Keratinocyte (primary cell): Measurements from ENCODE around the gene SYMPK. TPM values are rescaled to one million over a fixed set of nuclear protein-coding genes. Genes with fewer than 3 reads are reported as not detected.

Experiments
- DNase-seq: peaks from one replicate; pipeline ENCODE4 v3.0.0-alpha.2; 2011; ENCODE audit warnings: low read depth, missing footprints, low spot score
- FAIRE-seq: peaks from 2 replicates; lab custom pipeline; 2011; peaks lifted over from hg19 to GRCh38; lab: Jason Lieb, UNC
- H2AFZ ChIP-seq: 2 replicates; pipeline ENCODE4 v1.6.0; 2012; ENCODE audit warnings: low read length, control low read depth, inconsistent platforms; ENCODE audit not compliant: control insufficient read depth
- H3K27ac ChIP-seq: 2 replicates; pipeline ENCODE4 v1.5.1; 2011; ENCODE audit warnings: low read length; ENCODE audit not compliant: control insufficient read depth, insufficient read depth
- H3K27me3 ChIP-seq: 3 replicates; pipeline ENCODE4 v1.6.0; 2011; ENCODE audit warnings: low read length; ENCODE audit not compliant: control insufficient read depth, insufficient read depth; ENCODE audit errors: extremely low read depth
- H3K36me3 ChIP-seq, 2 experiments: 2 replicates in 1 of 2; 3 replicates in 1 of 2; pipeline ENCODE4 v1.5.1; 2011; ENCODE audit warnings: low read length in 2 of 2, mild to moderate bottlenecking in 1 of 2; ENCODE audit not compliant: control insufficient read depth in 2 of 2, insufficient read depth in 2 of 2; ENCODE audit errors: extremely low read depth in 1 of 2
- H3K4me1 ChIP-seq: 3 replicates; pipeline ENCODE4 v1.5.1; 2011; ENCODE audit warnings: low read length; ENCODE audit not compliant: control insufficient read depth, insufficient read depth; ENCODE audit errors: extremely low read depth
- H3K4me2 ChIP-seq: 3 replicates; pipeline ENCODE4 v1.6.0; 2011; ENCODE audit warnings: low read depth, low read length; ENCODE audit not compliant: control insufficient read depth, insufficient read depth; ENCODE audit errors: extremely low read depth
- H3K4me3 ChIP-seq, 3 experiments: fragments of 200-600 bp in 1 of 3; sonication (generic) in 1 of 3; 2 replicates in 2 of 3; 3 replicates in 1 of 3; pipeline ENCODE4 v1.5.1; 2011 to 2016; ENCODE audit warnings: low read length in 3 of 3, mild to moderate bottlenecking in 3 of 3, control low read depth in 2 of 3, inconsistent platforms in 1 of 3, low read depth in 1 of 3, mixed read lengths in 1 of 3, mixed run types in 1 of 3, moderate library complexity in 1 of 3; ENCODE audit not compliant: control insufficient read depth in 2 of 3, insufficient read depth in 2 of 3; ENCODE audit errors: extremely low read depth in 1 of 3
- H3K79me2 ChIP-seq: 2 replicates; pipeline ENCODE4 v1.6.0; 2012; ENCODE audit warnings: low read length; ENCODE audit not compliant: control insufficient read depth, insufficient read depth
- H3K9ac ChIP-seq: 3 replicates; pipeline ENCODE4 v1.6.0; 2011; ENCODE audit warnings: low read length; ENCODE audit not compliant: control insufficient read depth, insufficient read depth; ENCODE audit errors: extremely low read depth
- H3K9me1 ChIP-seq: 3 replicates; pipeline ENCODE4 v1.6.0; 2011; ENCODE audit warnings: low read length; ENCODE audit not compliant: control insufficient read depth, insufficient read depth; ENCODE audit errors: extremely low read depth
- H3K9me3 ChIP-seq: 2 replicates; pipeline ENCODE4 v1.5.1; 2012; ENCODE audit warnings: low read depth, low read length; ENCODE audit not compliant: control insufficient read depth
- H4K20me1 ChIP-seq: 3 replicates; pipeline ENCODE4 v1.6.0; 2011; ENCODE audit warnings: low read length; ENCODE audit not compliant: control insufficient read depth, insufficient read depth; ENCODE audit errors: extremely low read depth
- EZH2 ChIP-seq: IDR thresholded peaks from one replicate; pipeline ENCODE4 v1.6.1; 2012; ENCODE audit warnings: inconsistent platforms, mild to moderate bottlenecking, low read length, moderate library complexity
- dilution Hi-C: fragments of 300-500 bp; cut with MboI; formaldehyde crosslinking; loops from one replicate; pipeline ENCODE4 v1.7.0; 2020; ENCODE audit warnings: low sequenced_read_pairs; ENCODE audit not compliant: extremely low pct_ligation_motif_present
- polyA plus RNA-seq, 5 experiments: library from polyadenylated mRNA; depleted of rRNA in 3 of 5; stranded (reverse) in 3 of 5; stranded (forward) in 1 of 5; unstranded in 1 of 5; fragments of >200 nt; gene quantifications; 1 replicate in 1 of 5; 2 replicates in 3 of 5; 3 replicates in 1 of 5; pipeline versions ENCODE4 v1.2.1 to v1.2.3, GENCODE V29; 2011 to 2012; ENCODE audit warnings: missing spikeins in 2 of 5, low read depth in 1 of 5, low replicate concordance in 1 of 5
- TF ChIP-seq, protein P1 (sequence below), 3 experiments: IDR thresholded peaks in 1 of 3; conservative IDR thresholded peaks in 1 of 3; optimal IDR thresholded peaks in 1 of 3; 2 replicates in 2 of 3; 3 replicates in 1 of 3; pipeline versions ENCODE3 to v1.5.1; 2011; ENCODE audit warnings: low read length in 3 of 3, mild to moderate bottlenecking in 3 of 3, moderate library complexity in 2 of 3, control low read depth in 1 of 3, inconsistent platforms in 1 of 3; ENCODE audit not compliant: insufficient read depth in 2 of 3; ENCODE audit errors: extremely low read depth in 1 of 3

Gene SYMPK
- polyA plus RNA-seq, 1 donor (not counting 4 experiments of a cell fraction or from before 2014, with no cell fraction given) = 56.0 TPM

DNA sequence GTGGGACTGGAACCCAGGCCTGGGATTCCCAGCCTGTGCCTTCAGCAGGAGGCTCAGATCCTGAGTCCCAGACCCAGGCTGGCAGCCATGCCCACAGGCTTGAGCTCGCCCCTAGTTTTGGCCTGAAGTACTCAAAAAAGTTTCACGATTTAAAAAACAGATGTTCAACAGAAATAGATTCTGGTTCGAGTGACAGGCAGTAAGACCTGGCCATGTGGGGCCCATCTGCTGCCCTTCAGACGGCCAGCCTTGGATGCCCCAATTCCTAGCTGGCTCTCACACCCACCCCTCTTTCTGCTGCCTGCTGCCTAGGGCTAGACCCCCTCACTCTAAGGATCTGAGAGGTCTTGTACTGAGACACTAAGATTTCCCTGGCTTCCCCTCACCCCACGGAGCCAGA, 77.8 kb downstream of the SYMPK start:
- H3K4me3 ChIP-seq = no peak overlapping the region
- no peaks in the 10 kb centered on the region for H3K9me1 ChIP-seq
- no peak for TF ChIP-seq EZH2
- TF ChIP-seq, protein P1, sequence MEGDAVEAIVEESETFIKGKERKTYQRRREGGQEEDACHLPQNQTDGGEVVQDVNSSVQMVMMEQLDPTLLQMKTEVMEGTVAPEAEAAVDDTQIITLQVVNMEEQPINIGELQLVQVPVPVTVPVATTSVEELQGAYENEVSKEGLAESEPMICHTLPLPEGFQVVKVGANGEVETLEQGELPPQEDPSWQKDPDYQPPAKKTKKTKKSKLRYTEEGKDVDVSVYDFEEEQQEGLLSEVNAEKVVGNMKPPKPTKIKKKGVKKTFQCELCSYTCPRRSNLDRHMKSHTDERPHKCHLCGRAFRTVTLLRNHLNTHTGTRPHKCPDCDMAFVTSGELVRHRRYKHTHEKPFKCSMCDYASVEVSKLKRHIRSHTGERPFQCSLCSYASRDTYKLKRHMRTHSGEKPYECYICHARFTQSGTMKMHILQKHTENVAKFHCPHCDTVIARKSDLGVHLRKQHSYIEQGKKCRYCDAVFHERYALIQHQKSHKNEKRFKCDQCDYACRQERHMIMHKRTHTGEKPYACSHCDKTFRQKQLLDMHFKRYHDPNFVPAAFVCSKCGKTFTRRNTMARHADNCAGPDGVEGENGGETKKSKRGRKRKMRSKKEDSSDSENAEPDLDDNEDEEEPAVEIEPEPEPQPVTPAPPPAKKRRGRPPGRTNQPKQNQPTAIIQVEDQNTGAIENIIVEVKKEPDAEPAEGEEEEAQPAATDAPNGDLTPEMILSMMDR (optimal IDR thresholded peaks at IDR 0.05 in 1 of 3, IDR thresholded peaks at IDR 0.05 in 1 of 3, conservative IDR thresholded peaks at IDR 0.05 in 1 of 3; ENCODE audit: extremely low read depth in 1 of 3, insufficient read depth in 2 of 3, low read length in 3 of 3) = no peak
- dilution Hi-C loops = no loop called here
- DNase-seq = no peak
- H3K79me2 ChIP-seq = no peaks in the 10 kb centered on the region
- H3K27me3 ChIP-seq = no peaks in the 10 kb centered on the region
- H3K4me2 ChIP-seq = no peak overlapping the region
- H4K20me1 ChIP-seq = peaks cover 13% of the 10 kb centered on the region
- H3K36me3 ChIP-seq = peaks cover 9 to 34% of the 10 kb centered on the region in 2 experiments
- H3K9me3 ChIP-seq = no peaks in the 10 kb centered on the region
- no peak for FAIRE-seq
- no peak overlapping the region for H2AFZ ChIP-seq
- H3K9ac ChIP-seq = no peak overlapping the region
- peaks cover 22% of the 10 kb centered on the region for H3K4me1 ChIP-seq
- no peak overlapping the region for H3K27ac ChIP-seq

DNA sequence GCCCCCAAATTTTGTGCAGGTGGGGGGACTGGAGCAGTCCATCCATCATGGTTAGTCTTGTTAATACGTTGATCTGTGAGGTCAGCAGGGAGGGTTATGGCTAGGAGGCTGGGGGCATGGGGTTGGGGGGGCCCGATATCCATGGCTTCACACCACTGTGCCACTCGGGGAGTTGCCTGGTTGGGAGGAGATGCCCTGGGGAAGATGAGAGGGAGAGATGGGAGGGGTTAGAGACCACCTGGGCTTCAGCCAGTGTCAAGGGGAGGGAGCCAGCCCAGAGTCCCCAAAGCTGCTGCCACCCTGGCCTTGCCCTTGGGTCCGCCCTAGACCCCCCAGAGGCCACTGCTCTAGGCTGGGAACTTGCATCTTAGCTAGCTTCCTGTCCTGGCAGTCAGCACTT, 78.9 kb downstream of the SYMPK start:
- Histone ChIP-seq H3K9me3 (no peaks in the 10 kb centered on the region), H2AFZ (no peak overlapping the region), H3K27me3 (no peaks in the 10 kb centered on the region), H3K27ac (no peak overlapping the region), H3K9ac (no peak overlapping the region), H3K4me3 (no peak overlapping the region), H3K4me1 (peaks cover 28% of the 10 kb centered on the region), H3K4me2 (no peak overlapping the region), H4K20me1 (peaks cover 13% of the 10 kb centered on the region), H3K79me2 (no peaks in the 10 kb centered on the region), H3K36me3 (peaks cover 7 to 29% of the 10 kb centered on the region in 2 experiments), H3K9me1 (no peaks in the 10 kb centered on the region)
- TF ChIP-seq EZH2 = no peak
- TF ChIP-seq, protein P1 (optimal IDR thresholded peaks at IDR 0.05 in 1 of 3, IDR thresholded peaks at IDR 0.05 in 1 of 3, conservative IDR thresholded peaks at IDR 0.05 in 1 of 3; ENCODE audit: extremely low read depth in 1 of 3, insufficient read depth in 2 of 3, low read length in 3 of 3) = no peak
- no peak for FAIRE-seq
- dilution Hi-C loops = no loop called here
- DNase-seq = no peak
